EH (cell line): ENCODE data around the gene HSDL1.
A peak's percentile ranks its signal among the peaks of the same experiment; 100 is the strongest.

Source experiments
- DNase-seq: peaks from one replicate; pipeline ENCODE4 v3.0.0-alpha.2; 2015; ENCODE audit warnings: low read depth

The HSDL1 gene

GRCh38 chr16:84176192-84177053 is 31.4 kb upstream of the HSDL1 start:
- DNase-seq, result no peak

DNA sequence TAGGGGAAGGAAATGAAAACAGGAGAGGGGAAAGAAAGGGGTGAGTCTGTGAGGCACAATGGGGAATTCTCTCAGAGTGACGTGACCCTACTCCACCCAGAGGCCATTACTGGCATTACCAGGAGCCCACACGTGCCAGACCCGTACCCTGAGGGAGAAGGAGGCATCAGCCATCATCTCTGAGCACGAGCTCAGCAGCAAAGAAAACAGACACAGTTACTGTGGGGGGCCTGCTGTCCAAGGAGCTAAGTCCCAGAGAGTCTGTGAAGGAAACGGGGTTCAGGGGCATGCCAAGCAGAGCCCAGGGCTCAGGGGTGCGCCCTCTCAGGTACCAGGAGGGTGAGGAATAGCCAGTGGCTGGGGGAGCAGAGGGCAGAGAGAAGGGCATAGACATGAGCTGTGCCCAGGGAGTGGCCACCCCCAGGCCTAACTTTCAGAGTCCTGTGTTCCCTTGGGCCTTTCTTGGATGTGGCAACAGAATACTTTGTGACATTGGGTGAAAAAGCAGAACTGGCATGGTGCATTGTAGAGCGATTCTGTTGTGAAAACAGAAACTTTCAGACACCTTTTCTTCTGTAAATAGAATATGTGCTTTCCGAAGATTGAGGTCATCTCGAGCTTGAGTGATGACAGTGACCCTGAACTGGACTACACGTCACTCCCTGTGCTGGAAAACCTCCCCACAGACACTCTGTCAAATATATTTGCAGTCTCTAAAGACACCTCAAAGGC is 30.5 kb upstream of the HSDL1 start:
- no peak for DNase-seq

DNA sequence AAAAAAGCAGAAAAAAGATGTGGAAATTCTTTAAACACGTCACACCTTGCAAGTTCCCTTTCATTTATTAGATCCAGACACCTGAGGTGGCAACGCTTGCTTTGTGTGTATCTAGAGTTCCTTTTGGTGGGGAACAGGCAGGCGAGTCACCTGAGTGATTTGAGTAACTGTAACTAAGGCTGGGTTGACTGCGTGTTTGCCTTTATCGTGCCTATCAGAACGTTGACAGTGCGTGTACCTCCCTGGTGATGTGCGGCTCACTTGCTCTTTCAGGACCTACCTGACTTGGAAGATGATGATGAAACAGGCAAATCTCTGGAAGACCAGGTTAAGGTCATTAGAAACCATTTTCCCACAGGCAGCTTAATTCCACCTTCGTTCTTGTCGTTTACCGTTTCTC is 29.4 kb upstream of the HSDL1 start:
- DNase-seq, result no peak

- DNase-seq, result no peak
Measured at GRCh38 chr16:84169765-84170310, 24.9 kb upstream of the HSDL1 start.

DNA sequence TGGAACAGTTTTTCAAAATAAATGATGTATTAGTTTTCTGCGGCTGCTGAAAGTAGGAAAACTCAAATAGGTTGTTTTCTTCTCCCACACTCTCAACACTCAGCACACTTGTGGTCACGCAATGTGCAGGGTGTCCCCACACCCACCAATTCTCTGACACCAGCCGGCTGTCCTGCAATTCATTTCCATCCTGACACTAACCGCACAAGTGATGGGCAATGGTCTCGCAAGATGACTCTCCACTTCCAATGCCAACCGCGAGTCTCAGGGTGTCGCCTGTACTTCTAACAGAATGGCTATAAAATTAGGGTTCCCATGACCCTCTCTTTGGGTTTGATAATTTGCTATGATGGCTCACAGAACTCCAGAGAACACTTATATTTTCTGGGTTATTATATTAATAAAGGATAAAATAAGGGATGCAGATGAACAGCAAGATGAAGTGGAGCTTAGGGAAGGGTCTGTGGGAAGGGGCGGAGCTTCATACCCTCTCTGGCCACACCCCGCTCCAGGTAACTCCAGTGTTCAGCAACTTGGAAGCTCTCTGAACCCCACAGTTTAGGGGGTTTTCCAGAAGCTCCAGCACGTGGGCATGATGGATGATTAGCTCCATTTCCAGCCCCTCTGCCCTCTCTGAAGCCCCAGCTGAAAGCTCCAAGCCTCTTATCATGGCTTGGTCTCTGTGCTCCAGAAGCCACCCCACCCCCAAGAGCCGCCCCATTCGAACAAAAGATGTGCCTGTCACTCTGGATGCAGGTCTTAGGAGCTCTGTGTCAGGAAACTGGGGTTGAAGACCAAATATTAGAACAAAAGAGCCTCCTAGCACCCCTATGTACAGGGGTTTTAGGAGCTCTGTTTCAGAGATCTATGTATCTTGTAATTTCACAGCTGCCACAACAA is 22.1 kb upstream of the HSDL1 start:
- DNase-seq, result no peak

DNA sequence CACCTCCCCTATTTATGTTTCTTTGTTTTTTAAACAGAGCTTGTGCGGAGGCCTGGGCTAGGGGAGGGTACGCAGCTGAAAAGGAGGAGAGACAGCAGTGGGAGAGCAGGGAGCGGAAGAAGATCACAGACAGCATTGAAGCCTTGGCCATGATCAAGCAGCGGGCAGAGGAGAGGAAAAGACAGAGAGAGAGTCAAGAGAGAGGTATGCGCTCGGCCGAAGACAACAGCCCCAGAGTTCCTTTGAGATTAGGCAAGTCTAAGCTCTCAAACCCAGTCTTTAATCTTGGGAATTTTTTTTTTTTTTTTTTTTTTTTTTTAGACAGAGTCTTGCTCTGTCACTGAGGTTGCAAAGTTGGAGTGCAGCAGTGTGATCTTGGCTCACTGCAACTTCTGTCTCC is 20.8 kb upstream of the HSDL1 start:
- no peak for DNase-seq

- DNase-seq, result no peak
Measured at GRCh38 chr16:84161801-84162200, 16.8 kb upstream of the HSDL1 start.

- DNase-seq, result no peak
Measured at GRCh38 chr16:84161037-84161436, 16.1 kb upstream of the HSDL1 start.

GRCh38 chr16:84159800-84160199 is 14.8 kb upstream of the HSDL1 start:
- DNase-seq, result no peak

GRCh38 chr16:84159007-84159406 is 14.0 kb upstream of the HSDL1 start:
- DNase-seq, result no peak

DNA sequence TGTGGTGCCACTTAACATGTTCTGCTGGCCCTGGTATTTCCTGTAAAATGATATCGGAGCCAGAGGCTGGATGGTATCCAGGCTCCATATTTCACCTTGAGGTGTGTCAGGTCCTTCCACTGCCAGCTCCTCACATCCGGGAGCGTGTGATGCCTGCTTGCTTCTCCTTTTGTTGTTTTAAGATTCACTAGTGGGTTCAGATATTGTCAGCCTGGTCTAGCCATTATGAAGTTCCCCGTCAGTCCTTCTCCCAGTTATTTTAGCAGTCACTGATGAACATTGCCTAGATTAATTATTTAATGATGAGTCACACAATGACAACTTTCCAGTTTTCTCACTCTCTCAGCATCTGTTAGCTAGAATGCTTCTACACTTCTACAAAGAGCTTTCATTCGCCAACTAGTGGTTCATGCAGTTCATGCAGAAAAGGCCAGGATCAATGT is 11.4 kb upstream of the HSDL1 start:
- peak; percentile 37 for DNase-seq

DNA sequence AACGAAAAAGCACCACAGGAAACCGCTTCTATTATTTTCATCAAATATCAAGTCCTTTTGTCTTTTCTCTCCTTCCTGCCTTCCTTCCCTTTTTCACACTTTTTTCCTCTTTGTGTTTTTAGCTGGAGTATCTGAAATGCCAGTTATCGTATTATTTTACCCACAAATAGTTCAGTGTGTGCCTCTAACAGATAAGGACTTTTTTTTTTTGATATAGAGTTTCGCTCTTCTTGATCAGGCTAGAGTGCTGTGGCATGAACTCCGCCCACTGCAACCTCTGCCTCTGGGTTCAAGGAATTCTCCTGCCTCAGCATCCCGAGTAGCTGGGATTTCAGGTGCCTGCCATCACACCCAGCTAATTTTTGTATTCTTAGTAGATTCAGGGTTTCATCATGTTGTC is 10.8 kb upstream of the HSDL1 start:
- no peak for DNase-seq

- DNase-seq, result no peak
Measured at GRCh38 chr16:84155226-84155625, 10.2 kb upstream of the HSDL1 start.

GRCh38 chr16:84153660-84154214 is 8.8 kb upstream of the HSDL1 start:
- peak; percentile 21 for DNase-seq

- no peak for DNase-seq
Measured at GRCh38 chr16:84150926-84151325, 5.9 kb upstream of the HSDL1 start.

GRCh38 chr16:84144209-84144858 is 643 bp downstream of the HSDL1 start:
- peak; percentile 33 for DNase-seq

DNA sequence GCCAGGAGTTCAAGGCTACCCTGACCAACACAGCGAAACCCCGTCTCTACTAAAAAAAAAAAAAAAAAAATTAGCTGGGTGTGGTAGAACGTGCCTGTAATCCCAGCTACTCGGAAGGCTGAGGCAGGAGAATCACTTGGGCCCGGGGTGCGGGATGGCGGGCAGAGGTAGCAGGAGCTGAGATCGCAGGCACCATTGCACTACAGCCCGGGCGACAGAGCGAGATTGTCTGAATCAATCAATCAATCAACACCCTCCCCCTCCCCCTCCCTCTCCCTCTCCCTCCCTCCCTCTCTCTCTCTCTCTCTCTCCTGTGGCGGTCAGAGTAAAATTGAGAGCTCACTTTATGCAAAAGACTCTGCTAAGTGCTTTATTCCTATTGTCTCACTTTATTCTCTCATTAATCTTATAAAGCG is 1.2 kb downstream of the HSDL1 start:
- no peak for DNase-seq

- DNase-seq, result no peak
Measured at GRCh38 chr16:84143081-84143480, 1.9 kb downstream of the HSDL1 start.

GRCh38 chr16:84141143-84141670 is 3.8 kb downstream of the HSDL1 start:
- DNase-seq, result no peak

DNA sequence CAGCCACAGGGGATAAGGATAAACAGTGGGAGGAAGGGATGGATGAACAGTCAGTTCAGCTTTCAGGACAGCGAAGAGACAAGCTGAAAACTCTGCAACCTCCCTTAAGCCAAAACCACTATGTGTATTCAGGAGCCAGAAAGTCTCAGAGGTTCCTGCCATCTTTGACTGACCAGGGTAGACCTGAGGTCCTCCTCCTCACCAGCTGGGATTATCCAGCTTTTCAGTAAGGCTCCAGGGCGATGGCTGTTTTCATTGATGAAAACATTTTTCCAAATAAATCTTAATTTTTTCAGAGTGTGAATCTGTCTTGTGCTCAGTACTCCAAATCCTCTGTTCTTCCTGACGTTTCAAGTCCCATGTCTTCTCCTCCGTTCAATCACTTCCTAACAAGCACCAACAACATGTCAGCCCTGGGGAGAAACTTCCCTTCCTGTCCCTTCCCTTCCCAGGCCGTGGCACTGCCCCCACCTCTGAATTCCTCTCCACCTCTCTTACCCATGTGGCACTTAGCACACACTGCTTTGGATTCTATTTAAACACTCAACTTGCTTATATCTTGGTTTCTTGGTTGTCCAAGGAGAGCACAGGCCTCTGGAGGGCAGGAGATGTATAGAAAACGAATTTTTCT is 5.2 kb downstream of the HSDL1 start:
- DNase-seq, result no peak
